ENCODE results near the gene PNLIPRP1.
A peak's percentile ranks its signal among the peaks of the same experiment; 100 is the strongest.

The PNLIPRP1 gene

DNA sequence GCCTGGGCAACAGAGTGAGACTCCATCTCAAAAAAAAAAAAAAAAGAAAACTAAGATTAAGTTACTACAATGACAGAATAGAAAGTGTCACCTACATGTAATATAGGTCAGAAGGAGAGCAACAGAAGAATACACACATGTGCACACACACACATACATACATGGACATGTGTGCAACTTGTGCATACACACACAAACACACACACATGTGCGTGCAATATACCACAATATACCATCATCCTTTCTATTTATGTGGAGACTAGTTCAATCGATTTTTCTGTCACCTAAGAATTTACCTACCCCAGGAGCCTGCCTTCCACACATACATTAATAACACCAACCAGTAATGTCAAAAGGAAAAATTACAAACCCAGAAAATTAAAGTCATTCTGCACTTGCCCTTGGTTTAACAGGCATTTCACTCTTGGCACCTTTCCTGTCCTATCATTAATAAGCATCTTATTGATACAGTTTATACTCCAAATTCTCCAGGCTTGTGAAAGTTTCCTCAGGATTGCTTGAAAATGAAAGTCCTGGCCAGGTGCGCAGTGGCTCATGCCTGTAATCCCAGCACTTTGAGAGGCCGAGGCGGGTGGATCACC, 2.5 kb downstream of the PNLIPRP1 start:
- DNase-seq, result no peak
- peaks cover 4% of the 10 kb centered on the region for H3K9me3 ChIP-seq (ENCODE audit: severe bottlenecking)
- no peaks in the 10 kb centered on the region for H3K27me3 ChIP-seq (ENCODE audit: insufficient read depth, low read depth, severe bottlenecking)
- H3K4me3 ChIP-seq (ENCODE audit: low read depth, low read length), result no peak overlapping the region
- TF ChIP-seq, protein P1, sequence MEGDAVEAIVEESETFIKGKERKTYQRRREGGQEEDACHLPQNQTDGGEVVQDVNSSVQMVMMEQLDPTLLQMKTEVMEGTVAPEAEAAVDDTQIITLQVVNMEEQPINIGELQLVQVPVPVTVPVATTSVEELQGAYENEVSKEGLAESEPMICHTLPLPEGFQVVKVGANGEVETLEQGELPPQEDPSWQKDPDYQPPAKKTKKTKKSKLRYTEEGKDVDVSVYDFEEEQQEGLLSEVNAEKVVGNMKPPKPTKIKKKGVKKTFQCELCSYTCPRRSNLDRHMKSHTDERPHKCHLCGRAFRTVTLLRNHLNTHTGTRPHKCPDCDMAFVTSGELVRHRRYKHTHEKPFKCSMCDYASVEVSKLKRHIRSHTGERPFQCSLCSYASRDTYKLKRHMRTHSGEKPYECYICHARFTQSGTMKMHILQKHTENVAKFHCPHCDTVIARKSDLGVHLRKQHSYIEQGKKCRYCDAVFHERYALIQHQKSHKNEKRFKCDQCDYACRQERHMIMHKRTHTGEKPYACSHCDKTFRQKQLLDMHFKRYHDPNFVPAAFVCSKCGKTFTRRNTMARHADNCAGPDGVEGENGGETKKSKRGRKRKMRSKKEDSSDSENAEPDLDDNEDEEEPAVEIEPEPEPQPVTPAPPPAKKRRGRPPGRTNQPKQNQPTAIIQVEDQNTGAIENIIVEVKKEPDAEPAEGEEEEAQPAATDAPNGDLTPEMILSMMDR (IDR thresholded peaks at IDR 0.05; ENCODE audit: low read depth, low read length), result no peak
- no peak overlapping the region for H3K27ac ChIP-seq
- no peaks in the 10 kb centered on the region for H3K36me3 ChIP-seq

DNA sequence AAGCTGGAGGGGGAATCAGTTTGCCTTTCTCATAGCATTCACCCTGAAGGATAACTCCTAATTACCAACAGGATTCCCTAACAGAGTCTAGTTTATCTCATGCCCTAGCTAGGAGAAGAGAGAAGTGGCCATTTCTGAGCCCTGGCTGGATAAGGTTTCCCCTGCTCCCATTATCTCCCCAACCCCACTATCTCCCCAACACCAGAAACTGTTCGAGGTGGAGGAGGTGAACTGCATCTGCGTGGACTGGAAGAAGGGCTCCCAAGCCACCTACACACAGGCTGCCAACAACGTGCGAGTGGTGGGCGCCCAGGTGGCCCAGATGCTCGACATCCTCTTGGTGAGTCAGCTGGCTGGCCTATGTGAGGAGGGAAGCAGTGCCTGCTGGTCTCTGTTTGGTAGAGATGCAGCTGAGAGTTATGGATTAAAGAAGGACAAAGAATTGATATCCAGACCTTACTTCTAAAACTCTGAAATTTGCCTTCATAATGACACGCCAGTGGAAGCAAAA, 3.8 kb downstream of the PNLIPRP1 start:
- Histone ChIP-seq H3K27me3 (ENCODE audit: insufficient read depth, low read depth, severe bottlenecking) (no peaks in the 10 kb centered on the region), H3K9me3 (ENCODE audit: severe bottlenecking) (no peaks in the 10 kb centered on the region), H3K36me3 (no peaks in the 10 kb centered on the region), H3K4me3 (ENCODE audit: low read depth, low read length) (no peak overlapping the region), H3K27ac (no peak overlapping the region)
- TF ChIP-seq, protein P1 (IDR thresholded peaks at IDR 0.05; ENCODE audit: low read depth, low read length), result no peak
- DNase-seq, result no peak

DNA sequence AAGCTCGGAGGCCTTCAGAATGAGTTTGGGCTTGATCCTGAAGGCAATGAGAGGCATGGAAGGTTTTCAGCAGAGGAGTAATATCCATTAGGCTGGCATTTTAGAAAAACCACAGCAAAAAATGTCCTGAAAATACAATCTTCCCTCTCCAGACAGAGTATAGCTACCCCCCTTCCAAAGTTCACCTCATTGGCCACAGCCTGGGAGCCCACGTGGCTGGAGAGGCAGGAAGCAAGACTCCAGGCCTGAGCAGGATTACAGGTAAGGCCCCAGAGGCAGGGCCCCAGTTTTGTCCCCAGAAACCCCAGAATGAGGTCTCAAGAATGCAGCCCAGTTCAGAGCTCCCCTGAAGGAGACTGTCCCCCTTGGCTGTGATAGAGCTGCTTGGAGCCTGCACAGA, 5.3 kb downstream of the PNLIPRP1 start:
- TF ChIP-seq, protein P1 (IDR thresholded peaks at IDR 0.05; ENCODE audit: low read depth, low read length), result no peak
- Histone ChIP-seq H3K27me3 (ENCODE audit: insufficient read depth, low read depth, severe bottlenecking) (no peaks in the 10 kb centered on the region), H3K36me3 (no peaks in the 10 kb centered on the region)

DNA sequence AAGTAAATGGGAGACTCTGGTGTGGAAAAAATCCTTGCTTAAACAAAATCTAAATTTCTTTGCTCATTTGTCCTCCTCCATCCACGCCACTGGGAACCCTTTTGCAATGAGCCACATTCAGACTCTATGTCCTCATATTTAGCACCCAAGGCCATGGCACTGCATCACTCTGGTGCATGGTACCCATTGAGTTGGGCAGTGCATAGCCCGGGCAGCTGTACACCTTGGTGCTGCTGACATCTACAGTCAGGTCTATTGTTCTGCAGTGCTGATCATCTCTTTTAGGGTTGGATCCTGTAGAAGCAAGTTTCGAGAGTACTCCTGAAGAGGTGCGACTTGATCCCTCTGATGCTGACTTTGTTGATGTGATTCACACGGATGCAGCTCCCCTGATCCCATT, 6.8 kb downstream of the PNLIPRP1 start:
- no peak for DNase-seq
- no peak overlapping the region for H3K27ac ChIP-seq
- no peak overlapping the region for H3K4me3 ChIP-seq (ENCODE audit: low read depth, low read length)
- H3K9me3 ChIP-seq (ENCODE audit: severe bottlenecking), result no peaks in the 10 kb centered on the region
- no peaks in the 10 kb centered on the region for H3K36me3 ChIP-seq
- no peaks in the 10 kb centered on the region for H3K27me3 ChIP-seq (ENCODE audit: insufficient read depth, low read depth, severe bottlenecking)
- TF ChIP-seq, protein P1 (IDR thresholded peaks at IDR 0.05; ENCODE audit: low read depth, low read length), result peak; percentile 34

More for the DNA sequence above, 5.3 kb downstream of the PNLIPRP1 start:
- H3K4me3 ChIP-seq (ENCODE audit: low read depth, low read length), result no peak overlapping the region
- no peak for DNase-seq
- H3K9me3 ChIP-seq (ENCODE audit: severe bottlenecking), result no peaks in the 10 kb centered on the region
- no peak overlapping the region for H3K27ac ChIP-seq

DNA sequence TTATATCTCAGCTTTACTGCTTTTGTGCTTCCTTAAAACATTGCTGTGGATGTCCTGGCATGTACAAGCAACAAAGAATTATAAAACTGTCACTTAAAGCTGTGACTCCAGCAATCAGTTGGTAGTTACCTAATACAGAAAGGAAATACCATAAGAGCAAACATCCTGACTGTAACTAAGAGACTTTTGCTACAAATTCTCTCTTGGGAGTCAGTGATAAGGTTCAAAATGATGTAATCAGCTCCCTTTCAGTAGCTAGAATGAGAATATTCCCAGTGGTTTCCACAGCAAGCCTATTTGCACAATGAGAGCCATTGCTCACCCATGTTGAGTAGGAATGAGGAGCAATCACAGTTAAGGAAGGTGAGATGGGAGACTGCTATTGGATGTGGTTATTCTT, 7.6 kb downstream of the PNLIPRP1 start:
- H3K27me3 ChIP-seq (ENCODE audit: insufficient read depth, low read depth, severe bottlenecking), result no peaks in the 10 kb centered on the region
- no peak overlapping the region for H3K27ac ChIP-seq
- TF ChIP-seq, protein P1 (IDR thresholded peaks at IDR 0.05; ENCODE audit: low read depth, low read length), result no peak
- DNase-seq, result no peak
- H3K9me3 ChIP-seq (ENCODE audit: severe bottlenecking), result no peaks in the 10 kb centered on the region
- H3K4me3 ChIP-seq (ENCODE audit: low read depth, low read length), result no peak overlapping the region
- H3K36me3 ChIP-seq, result no peaks in the 10 kb centered on the region

DNA sequence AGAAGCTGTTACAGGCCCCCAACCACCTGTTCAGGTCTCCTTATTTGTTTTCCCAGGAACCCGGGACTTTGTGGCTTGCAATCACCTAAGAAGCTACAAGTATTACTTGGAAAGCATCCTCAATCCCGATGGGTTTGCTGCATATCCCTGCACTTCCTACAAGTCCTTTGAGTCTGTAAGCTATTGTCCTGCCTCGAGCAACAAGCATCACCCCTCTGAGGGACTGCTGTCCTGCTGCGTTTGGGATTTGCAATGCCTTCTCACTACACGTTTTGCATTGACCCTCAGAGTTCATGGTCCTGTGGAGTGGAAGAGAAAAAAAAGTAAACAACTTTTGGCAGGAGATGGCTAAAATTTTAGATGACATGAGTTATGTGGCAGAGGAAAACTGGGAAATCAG, 9.2 kb downstream of the PNLIPRP1 start:
- TF ChIP-seq, protein P1 (IDR thresholded peaks at IDR 0.05; ENCODE audit: low read depth, low read length), result no peak
- H3K9me3 ChIP-seq (ENCODE audit: severe bottlenecking), result no peaks in the 10 kb centered on the region
- no peaks in the 10 kb centered on the region for H3K36me3 ChIP-seq
- no peak overlapping the region for H3K27ac ChIP-seq
- H3K4me3 ChIP-seq (ENCODE audit: low read depth, low read length), result no peak overlapping the region
- H3K27me3 ChIP-seq (ENCODE audit: insufficient read depth, low read depth, severe bottlenecking), result no peaks in the 10 kb centered on the region
- no peak for DNase-seq
